HEK293 (cell line): Measurements from ENCODE around the gene FUT1.

Experiments
- CTCF ChIA-PET: fragments of 350-600 bp; formaldehyde crosslinking; extraction: SDS; loops from one replicate; lab custom pipeline; 2021; ENCODE audit warnings: antibody characterized with exemption; lab: Yijun Ruan, JAX
- POLR2A ChIA-PET: fragments of 300-600 bp; formaldehyde crosslinking; extraction: SDS; loops from one replicate; lab custom pipeline; 2020; ENCODE audit warnings: antibody characterized with exemption, inconsistent platforms; lab: Yijun Ruan, JAX
- H3K27ac ChIP-seq: fragments of 200-500 bp; sonication (Bioruptor generic); 2 replicates; pipeline ENCODE4 v1.5.1; 2014; ENCODE audit warnings: low read depth, low read length, control low read depth, inconsistent platforms; ENCODE audit errors: extremely low read depth
- H3K36me3 ChIP-seq, 2 experiments: fragments of 200-500 bp in 1 of 2; sonication (Bioruptor generic) in 1 of 2; 1 replicate in 1 of 2; 2 replicates in 1 of 2; pipeline ENCODE4 v1.5.1; 2014 to 2017; ENCODE audit warnings: inconsistent platforms in 2 of 2, low read length in 2 of 2; ENCODE audit not compliant: control insufficient read depth in 2 of 2, insufficient read depth in 1 of 2
- H3K4me1 ChIP-seq: fragments of 200-500 bp; sonication (Bioruptor generic); 2 replicates; pipeline ENCODE4 v1.5.1; 2014; ENCODE audit warnings: mild to moderate bottlenecking, low read length, inconsistent platforms; ENCODE audit not compliant: control insufficient read depth, insufficient read depth
- H3K4me3 ChIP-seq: 2 replicates; pipeline ENCODE4 v1.5.1; 2011; ENCODE audit warnings: low read depth, mild to moderate bottlenecking, control low read depth, low read length, moderate library complexity
- H3K9me3 ChIP-seq: fragments of 200-500 bp; sonication (Bioruptor generic); 2 replicates; pipeline ENCODE4 v1.5.1; 2014; ENCODE audit warnings: low read depth, low read length, inconsistent platforms; ENCODE audit not compliant: control insufficient read depth, insufficient read depth
- RBAK ChIP-seq: fragments of 450-650 bp; formaldehyde crosslinking; IDR thresholded peaks from 2 replicates; pipeline ENCODE4 v1.5.1; 2016; ENCODE audit warnings: missing biosample characterization, missing genetic modification characterization
- SALL2 ChIP-seq: fragments of 450-650 bp; formaldehyde crosslinking; IDR thresholded peaks from 2 replicates; pipeline ENCODE4 v1.5.0; 2017; ENCODE audit warnings: missing biosample characterization, mild to moderate bottlenecking, missing genetic modification characterization, borderline replicate concordance
- SCRT2 ChIP-seq: fragments of 450-650 bp; formaldehyde crosslinking; IDR thresholded peaks from 2 replicates; pipeline ENCODE4 v1.5.1; 2016; ENCODE audit warnings: missing biosample characterization, missing genetic modification characterization
- SP2 ChIP-seq: fragments of 450-650 bp; formaldehyde crosslinking; IDR thresholded peaks from 2 replicates; pipeline ENCODE4 v1.5.1; 2016; ENCODE audit warnings: missing biosample characterization, missing genetic modification characterization
- TCF7L2 ChIP-seq: IDR thresholded peaks from 2 replicates; pipeline ENCODE4 v1.6.1; 2011; ENCODE audit warnings: low read depth, mild to moderate bottlenecking, inconsistent platforms, low read length, moderate library complexity, borderline replicate concordance
- YY2 ChIP-seq: fragments of 450-650 bp; formaldehyde crosslinking; IDR thresholded peaks from 2 replicates; pipeline ENCODE4 v1.5.1; 2016; ENCODE audit warnings: missing biosample characterization, missing genetic modification characterization
- ZFP69B ChIP-seq: fragments of 450-650 bp; formaldehyde crosslinking; IDR thresholded peaks from 2 replicates; pipeline ENCODE4 v1.5.1; 2016; ENCODE audit warnings: missing biosample characterization, missing genetic modification characterization
- ZIC2 ChIP-seq: fragments of 450-650 bp; formaldehyde crosslinking; IDR thresholded peaks from 2 replicates; pipeline ENCODE4 v1.5.1; 2016; ENCODE audit warnings: missing biosample characterization, missing genetic modification characterization
- ZNF274 ChIP-seq, 2 experiments: fragments of 200-500 bp in 1 of 2; fragments of 450-650 bp in 1 of 2; sonication (Bioruptor generic) in 1 of 2; formaldehyde crosslinking in 1 of 2; IDR thresholded peaks; 2 replicates each; pipeline versions ENCODE4 v1.5.1 to v1.6.1; 2014 to 2016; ENCODE audit warnings: borderline replicate concordance in 1 of 2, inconsistent platforms in 1 of 2, low read length in 1 of 2, missing biosample characterization in 1 of 2, missing genetic modification characterization in 1 of 2
- ZNF398 ChIP-seq: fragments of 450-650 bp; formaldehyde crosslinking; IDR thresholded peaks from 2 replicates; pipeline ENCODE4 v1.5.1; 2017; ENCODE audit warnings: missing biosample characterization, missing genetic modification characterization
- ZNF585B ChIP-seq: fragments of 450-650 bp; formaldehyde crosslinking; IDR thresholded peaks from 2 replicates; pipeline ENCODE4 v1.5.1; 2016; ENCODE audit warnings: missing biosample characterization, missing genetic modification characterization
- ZNF645 ChIP-seq: fragments of 450-650 bp; formaldehyde crosslinking; IDR thresholded peaks from 2 replicates; pipeline ENCODE4; 2016; ENCODE audit warnings: missing biosample characterization, missing genetic modification characterization
- ZNF692 ChIP-seq: fragments of 450-650 bp; formaldehyde crosslinking; IDR thresholded peaks from 2 replicates; pipeline ENCODE4 v1.5.1; 2016; ENCODE audit warnings: missing biosample characterization, missing genetic modification characterization
- ZNF707 ChIP-seq: fragments of 450-650 bp; formaldehyde crosslinking; IDR thresholded peaks from 2 replicates; pipeline ENCODE4 v1.5.1; 2016; ENCODE audit warnings: missing biosample characterization, missing genetic modification characterization
- ZNF792 ChIP-seq: fragments of 450-650 bp; formaldehyde crosslinking; IDR thresholded peaks from 2 replicates; pipeline ENCODE4 v1.5.1; 2016; ENCODE audit warnings: missing biosample characterization, missing genetic modification characterization
- ZSCAN16 ChIP-seq: fragments of 450-650 bp; formaldehyde crosslinking; IDR thresholded peaks from 2 replicates; pipeline ENCODE4 v1.5.1; 2016; ENCODE audit warnings: missing biosample characterization, missing genetic modification characterization
- TF ChIP-seq, protein P1 (sequence below): fragments of 450-650 bp; formaldehyde crosslinking; IDR thresholded peaks from 2 replicates; pipeline ENCODE4 v1.5.1; 2016; ENCODE audit warnings: missing biosample characterization, missing genetic modification characterization
- TF ChIP-seq, protein P2 (sequence below): fragments of 450-650 bp; formaldehyde crosslinking; IDR thresholded peaks from 2 replicates; pipeline ENCODE4 v1.5.1; 2016; ENCODE audit warnings: missing biosample characterization, missing genetic modification characterization

FUT1 gene

GRCh38 chr19:48798937-48799336 is 46.5 kb upstream of the FUT1 start (continued):
- TF ChIP-seq ZNF398 (no peak), ZSCAN16 (no peak), ZNF792 (tag by site-specific recombination) (no peak), ZNF274 (IDR thresholded peaks at IDR 0.05; ENCODE audit: low read length) (no peak), ZNF274 (tag by site-specific recombination; IDR thresholded peaks at IDR 0.05; ENCODE audit: borderline replicate concordance) (no peak), ZNF585B (tag by site-specific recombination) (peak; percentile 76), ZIC2 (tag by site-specific recombination) (peak; percentile 99), SALL2 (tag by site-specific recombination) (no peak), YY2 (no peak), TCF7L2 (no peak), SP2 (tag by site-specific recombination) (no peak), RBAK (tag by site-specific recombination) (no peak)
- TF ChIP-seq, protein P1, sequence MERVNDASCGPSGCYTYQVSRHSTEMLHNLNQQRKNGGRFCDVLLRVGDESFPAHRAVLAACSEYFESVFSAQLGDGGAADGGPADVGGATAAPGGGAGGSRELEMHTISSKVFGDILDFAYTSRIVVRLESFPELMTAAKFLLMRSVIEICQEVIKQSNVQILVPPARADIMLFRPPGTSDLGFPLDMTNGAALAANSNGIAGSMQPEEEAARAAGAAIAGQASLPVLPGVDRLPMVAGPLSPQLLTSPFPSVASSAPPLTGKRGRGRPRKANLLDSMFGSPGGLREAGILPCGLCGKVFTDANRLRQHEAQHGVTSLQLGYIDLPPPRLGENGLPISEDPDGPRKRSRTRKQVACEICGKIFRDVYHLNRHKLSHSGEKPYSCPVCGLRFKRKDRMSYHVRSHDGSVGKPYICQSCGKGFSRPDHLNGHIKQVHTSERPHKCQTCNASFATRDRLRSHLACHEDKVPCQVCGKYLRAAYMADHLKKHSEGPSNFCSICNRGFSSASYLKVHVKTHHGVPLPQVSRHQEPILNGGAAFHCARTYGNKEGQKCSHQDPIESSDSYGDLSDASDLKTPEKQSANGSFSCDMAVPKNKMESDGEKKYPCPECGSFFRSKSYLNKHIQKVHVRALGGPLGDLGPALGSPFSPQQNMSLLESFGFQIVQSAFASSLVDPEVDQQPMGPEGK (tag by site-specific recombination): peak; percentile 37; the same call in 1 of the 2 replicates
- TF ChIP-seq, protein P2, sequence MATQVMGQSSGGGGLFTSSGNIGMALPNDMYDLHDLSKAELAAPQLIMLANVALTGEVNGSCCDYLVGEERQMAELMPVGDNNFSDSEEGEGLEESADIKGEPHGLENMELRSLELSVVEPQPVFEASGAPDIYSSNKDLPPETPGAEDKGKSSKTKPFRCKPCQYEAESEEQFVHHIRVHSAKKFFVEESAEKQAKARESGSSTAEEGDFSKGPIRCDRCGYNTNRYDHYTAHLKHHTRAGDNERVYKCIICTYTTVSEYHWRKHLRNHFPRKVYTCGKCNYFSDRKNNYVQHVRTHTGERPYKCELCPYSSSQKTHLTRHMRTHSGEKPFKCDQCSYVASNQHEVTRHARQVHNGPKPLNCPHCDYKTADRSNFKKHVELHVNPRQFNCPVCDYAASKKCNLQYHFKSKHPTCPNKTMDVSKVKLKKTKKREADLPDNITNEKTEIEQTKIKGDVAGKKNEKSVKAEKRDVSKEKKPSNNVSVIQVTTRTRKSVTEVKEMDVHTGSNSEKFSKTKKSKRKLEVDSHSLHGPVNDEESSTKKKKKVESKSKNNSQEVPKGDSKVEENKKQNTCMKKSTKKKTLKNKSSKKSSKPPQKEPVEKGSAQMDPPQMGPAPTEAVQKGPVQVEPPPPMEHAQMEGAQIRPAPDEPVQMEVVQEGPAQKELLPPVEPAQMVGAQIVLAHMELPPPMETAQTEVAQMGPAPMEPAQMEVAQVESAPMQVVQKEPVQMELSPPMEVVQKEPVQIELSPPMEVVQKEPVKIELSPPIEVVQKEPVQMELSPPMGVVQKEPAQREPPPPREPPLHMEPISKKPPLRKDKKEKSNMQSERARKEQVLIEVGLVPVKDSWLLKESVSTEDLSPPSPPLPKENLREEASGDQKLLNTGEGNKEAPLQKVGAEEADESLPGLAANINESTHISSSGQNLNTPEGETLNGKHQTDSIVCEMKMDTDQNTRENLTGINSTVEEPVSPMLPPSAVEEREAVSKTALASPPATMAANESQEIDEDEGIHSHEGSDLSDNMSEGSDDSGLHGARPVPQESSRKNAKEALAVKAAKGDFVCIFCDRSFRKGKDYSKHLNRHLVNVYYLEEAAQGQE (tag by site-specific recombination): no peak

DNA sequence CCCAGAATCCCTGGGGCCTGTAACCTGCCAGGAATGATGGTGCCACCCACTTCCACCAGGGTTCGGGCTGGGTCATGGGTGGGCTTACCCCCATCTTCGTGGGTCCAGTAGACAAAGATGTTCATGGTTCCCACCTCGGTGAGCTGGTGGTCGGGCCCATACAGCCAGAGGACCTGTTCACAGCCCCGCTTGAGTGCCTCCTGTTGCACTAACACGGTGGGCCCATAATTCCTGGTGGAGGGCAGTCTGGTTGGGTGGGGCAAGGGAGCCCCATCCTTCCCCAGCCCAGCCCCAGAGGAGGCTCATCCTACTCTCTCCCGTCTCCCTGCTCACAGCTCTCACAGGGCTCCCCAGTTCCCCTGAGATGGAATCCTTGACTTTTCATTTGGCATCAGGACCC is 44.7 kb upstream of the FUT1 start:
- ChIA-PET POLR2A (no interaction called here), CTCF (interaction anchor here (1.1 to 2.0 kb wide), 2 partner anchors 28 to 196 kb away, joined by 3 to 8 read pairs; partner anchors contain the start of genes GYS1 and RUVBL2)
- H3K4me3 ChIP-seq: no peak overlapping the region
- no peak for TF ChIP-seq ZNF645 (tag by site-specific recombination)
- TF ChIP-seq ZNF707 (tag by site-specific recombination): no peak
- peak; percentile 51; the same call in 1 of the 2 replicates for TF ChIP-seq ZNF692 (tag by site-specific recombination)
- peak; percentile 59 for TF ChIP-seq ZFP69B
- peak; percentile 43 for TF ChIP-seq SCRT2
- H3K36me3 ChIP-seq: peaks cover 0 to 8% of the 10 kb centered on the region in 2 experiments; a peak in 2 of 3 replicates
- H3K4me1 ChIP-seq: no peaks in the 10 kb centered on the region
- no peaks in the 10 kb centered on the region for H3K9me3 ChIP-seq
- 0 out of 2 replicates have a peak overlapping the region, but pooled peaks have one; percentile 16 for H3K27ac ChIP-seq
